MCF 10A (cell line): ENCODE results near the gene RAP1GAP2. TPM values are rescaled to one million over a fixed set of nuclear protein-coding genes. Genes with fewer than 3 reads are reported as not detected.

ENCODE experiments used
- BruUV-seq: library from RNA; stranded (reverse); fragments of 400-500 nt; replicated peaks from 2 replicates; lab custom pipeline; 2021; lab: Mats Ljungman, UMichigan
- CTCF ChIA-PET: fragments of 300-600 bp; sonication (Branson Sonifier 250); formaldehyde crosslinking; extraction: SDS; loops from one replicate; lab custom pipeline; 2021; ENCODE audit warnings: antibody characterized with exemption, inconsistent platforms; lab: Yijun Ruan, JAX
- POLR2A ChIA-PET: fragments of 300-600, 350-650 bp; sonication (Branson Sonifier 250); formaldehyde crosslinking; extraction: SDS; loops from one replicate; lab custom pipeline; 2020; ENCODE audit warnings: antibody characterized with exemption, inconsistent platforms; lab: Yijun Ruan, JAX
- DNase-seq: peaks from one replicate; pipeline ENCODE4 v3.0.0-alpha.2; 2018; ENCODE audit not compliant: unreplicated experiment
- H3K27ac Mint-ChIP-seq: one replicate; pipeline ENCODE4 v1.8.0; 2022; ENCODE audit warnings: mild to moderate bottlenecking, low read depth, mixed read lengths; ENCODE audit not compliant: unreplicated experiment
- H3K27me3 Mint-ChIP-seq: one replicate; pipeline ENCODE4 v1.8.0; 2022; ENCODE audit warnings: mixed read lengths; ENCODE audit not compliant: insufficient read depth, unreplicated experiment
- H3K36me3 Mint-ChIP-seq: one replicate; pipeline ENCODE4 v1.8.0; 2022; ENCODE audit warnings: mild to moderate bottlenecking, moderate library complexity, mixed read lengths; ENCODE audit not compliant: insufficient read depth, unreplicated experiment
- H3K4me1 Mint-ChIP-seq: one replicate; pipeline ENCODE4 v1.8.0; 2022; ENCODE audit warnings: mixed read lengths; ENCODE audit not compliant: insufficient read depth, unreplicated experiment
- H3K4me3 Mint-ChIP-seq: one replicate; pipeline ENCODE4 v1.8.0; 2022; ENCODE audit warnings: mild to moderate bottlenecking, moderate library complexity, mixed read lengths; ENCODE audit not compliant: unreplicated experiment
- H3K9me3 Mint-ChIP-seq: one replicate; pipeline ENCODE4 v1.8.0; 2022; ENCODE audit warnings: mixed read lengths; ENCODE audit not compliant: unreplicated experiment
- intact Hi-C: fragments of 100-400 bp; cut with micrococcal nuclease; formaldehyde crosslinking; loops from 2 replicates; pipeline ENCODE4 v1.14.1; 2022
- total RNA-seq: library from RNA; stranded (reverse); gene quantifications from 2 replicates; pipeline ENCODE4 v1.2.3, GENCODE V29; 2022
- TF ChIP-seq, protein P1 (sequence below): fragments of 200-600 bp; IDR thresholded peaks from one replicate; pipeline ENCODE4 v1.8.0; 2022; ENCODE audit warnings: antibody characterized with exemption, mild to moderate bottlenecking; ENCODE audit not compliant: unreplicated experiment

The RAP1GAP2 gene
- total RNA-seq, 1 experiment from 2014 or later: 40.2 TPM

DNA sequence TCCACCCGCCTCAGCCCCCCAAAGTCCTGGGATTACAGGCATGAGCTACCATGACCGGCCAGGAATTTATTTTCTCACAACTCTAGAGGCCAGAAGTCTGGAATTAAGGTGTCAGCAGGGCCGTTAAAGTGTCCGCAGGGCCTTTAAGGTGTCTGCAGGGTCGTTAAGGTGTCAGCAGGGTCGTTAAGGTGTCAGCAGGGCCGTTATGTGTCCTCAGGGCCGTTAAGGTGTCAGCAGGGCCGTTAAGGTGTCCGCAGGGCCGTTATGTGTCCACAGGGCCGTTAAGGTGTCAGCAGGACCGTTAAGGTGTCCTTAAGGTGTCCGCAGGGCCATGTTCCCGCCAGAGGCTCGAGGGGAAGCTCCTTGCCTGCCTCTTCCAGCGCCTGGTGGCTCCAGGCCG is 125.2 kb downstream of the RAP1GAP2 start:
- intact Hi-C loops: no loop called here
- TF ChIP-seq, protein P1, sequence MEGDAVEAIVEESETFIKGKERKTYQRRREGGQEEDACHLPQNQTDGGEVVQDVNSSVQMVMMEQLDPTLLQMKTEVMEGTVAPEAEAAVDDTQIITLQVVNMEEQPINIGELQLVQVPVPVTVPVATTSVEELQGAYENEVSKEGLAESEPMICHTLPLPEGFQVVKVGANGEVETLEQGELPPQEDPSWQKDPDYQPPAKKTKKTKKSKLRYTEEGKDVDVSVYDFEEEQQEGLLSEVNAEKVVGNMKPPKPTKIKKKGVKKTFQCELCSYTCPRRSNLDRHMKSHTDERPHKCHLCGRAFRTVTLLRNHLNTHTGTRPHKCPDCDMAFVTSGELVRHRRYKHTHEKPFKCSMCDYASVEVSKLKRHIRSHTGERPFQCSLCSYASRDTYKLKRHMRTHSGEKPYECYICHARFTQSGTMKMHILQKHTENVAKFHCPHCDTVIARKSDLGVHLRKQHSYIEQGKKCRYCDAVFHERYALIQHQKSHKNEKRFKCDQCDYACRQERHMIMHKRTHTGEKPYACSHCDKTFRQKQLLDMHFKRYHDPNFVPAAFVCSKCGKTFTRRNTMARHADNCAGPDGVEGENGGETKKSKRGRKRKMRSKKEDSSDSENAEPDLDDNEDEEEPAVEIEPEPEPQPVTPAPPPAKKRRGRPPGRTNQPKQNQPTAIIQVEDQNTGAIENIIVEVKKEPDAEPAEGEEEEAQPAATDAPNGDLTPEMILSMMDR: no peak
- Mint-ChIP-seq H3K4me1 (peaks cover 26% of the 10 kb centered on the region), H3K27ac (no peak overlapping the region), H3K4me3 (no peak overlapping the region), H3K27me3 (no peaks in the 10 kb centered on the region), H3K36me3 (no peaks in the 10 kb centered on the region), H3K9me3 (no peaks in the 10 kb centered on the region)
- POLR2A ChIA-PET: interaction anchor here (0.6 kb wide), 1 partner anchor 130 kb away, joined by 3 read pairs; no protein-coding TSS in a partner anchor
- BruUV-seq: no TSS peak
- DNase-seq: no peak
- CTCF ChIA-PET: interaction anchor here (0.6 to 1.9 kb wide), 2 partner anchors 29 to 72 kb away, joined by 3 to 6 read pairs; no protein-coding TSS in a partner anchor

DNA sequence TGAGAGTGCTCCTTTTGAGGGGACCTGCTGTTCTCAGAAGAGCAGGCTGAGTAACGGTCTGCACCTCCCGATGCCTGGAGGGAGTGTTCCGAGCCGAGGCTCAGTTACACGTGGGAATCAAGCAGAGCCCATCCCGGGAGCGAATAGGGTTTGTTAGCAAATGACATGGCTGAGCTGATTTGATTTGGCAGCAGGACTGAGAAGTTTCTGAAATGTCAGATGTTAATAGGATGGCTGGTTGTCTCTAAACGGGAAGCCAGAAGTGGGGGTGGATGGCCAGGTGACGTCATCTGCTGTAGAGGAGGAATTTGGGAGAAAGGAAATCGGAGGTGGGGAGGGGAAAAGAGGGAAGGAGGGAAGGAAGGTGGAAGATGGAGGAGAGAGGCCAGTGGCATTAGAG is 128.0 kb downstream of the RAP1GAP2 start:
- Mint-ChIP-seq H3K9me3 (no peaks in the 10 kb centered on the region), H3K36me3 (no peaks in the 10 kb centered on the region), H3K27me3 (no peaks in the 10 kb centered on the region), H3K27ac (peak overlapping the region; percentile 97), H3K4me3 (no peak overlapping the region), H3K4me1 (peaks cover 26% of the 10 kb centered on the region)
- ChIA-PET CTCF (interaction anchor here (0.6 to 3.1 kb wide), 2 partner anchors 42 to 76 kb away, joined by 4 to 22 read pairs; no protein-coding TSS in a partner anchor), POLR2A (interaction anchor here (0.6 to 3.6 kb wide), 11 partner anchors 9 to 214 kb away, joined by 3 to 30 read pairs (median 5); no protein-coding TSS in a partner anchor)
- no TSS peak for BruUV-seq
- TF ChIP-seq, protein P1: no peak
- DNase-seq: peak; percentile 56
- intact Hi-C loops: loop anchor here (2.0 kb wide), 1 partner anchor 31 kb away; no protein-coding TSS in a partner anchor

DNA sequence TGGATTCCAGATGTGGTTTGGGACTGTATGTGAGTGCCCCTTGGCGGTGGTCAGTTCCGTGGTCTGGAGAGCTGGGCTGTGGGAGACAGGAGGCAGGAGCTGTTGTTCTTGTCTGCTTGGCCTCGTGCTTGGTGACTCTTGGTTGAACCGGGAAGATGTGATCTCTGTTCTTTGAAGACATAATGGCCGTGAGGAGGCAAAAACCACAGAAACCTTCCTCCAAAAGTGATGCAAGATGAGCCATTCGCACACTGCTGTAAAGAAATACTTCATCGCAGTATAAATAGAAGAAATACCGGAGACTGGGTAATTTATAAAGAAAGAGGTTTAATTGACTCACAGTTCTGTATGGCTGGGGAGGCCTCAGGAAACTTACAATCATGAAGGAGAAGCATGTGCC is 128.8 kb downstream of the RAP1GAP2 start:
- ChIA-PET CTCF (interaction anchor here (1.1 to 3.1 kb wide), 4 partner anchors 25 to 77 kb away, joined by 3 to 22 read pairs (median 6); no protein-coding TSS in a partner anchor), POLR2A (interaction anchor here (0.8 to 3.6 kb wide), 14 partner anchors 10 to 215 kb away, joined by 3 to 30 read pairs (median 4); no protein-coding TSS in a partner anchor)
- Mint-ChIP-seq H3K27ac (peak overlapping the region; percentile 97), H3K4me3 (no peak overlapping the region), H3K27me3 (no peaks in the 10 kb centered on the region), H3K4me1 (peaks cover 26% of the 10 kb centered on the region), H3K36me3 (no peaks in the 10 kb centered on the region), H3K9me3 (no peaks in the 10 kb centered on the region)
- no TSS peak for BruUV-seq
- intact Hi-C loops: loop anchor here (2.0 kb wide), 1 partner anchor 32 kb away; no protein-coding TSS in a partner anchor
- TF ChIP-seq, protein P1: no peak
- no peak for DNase-seq

DNA sequence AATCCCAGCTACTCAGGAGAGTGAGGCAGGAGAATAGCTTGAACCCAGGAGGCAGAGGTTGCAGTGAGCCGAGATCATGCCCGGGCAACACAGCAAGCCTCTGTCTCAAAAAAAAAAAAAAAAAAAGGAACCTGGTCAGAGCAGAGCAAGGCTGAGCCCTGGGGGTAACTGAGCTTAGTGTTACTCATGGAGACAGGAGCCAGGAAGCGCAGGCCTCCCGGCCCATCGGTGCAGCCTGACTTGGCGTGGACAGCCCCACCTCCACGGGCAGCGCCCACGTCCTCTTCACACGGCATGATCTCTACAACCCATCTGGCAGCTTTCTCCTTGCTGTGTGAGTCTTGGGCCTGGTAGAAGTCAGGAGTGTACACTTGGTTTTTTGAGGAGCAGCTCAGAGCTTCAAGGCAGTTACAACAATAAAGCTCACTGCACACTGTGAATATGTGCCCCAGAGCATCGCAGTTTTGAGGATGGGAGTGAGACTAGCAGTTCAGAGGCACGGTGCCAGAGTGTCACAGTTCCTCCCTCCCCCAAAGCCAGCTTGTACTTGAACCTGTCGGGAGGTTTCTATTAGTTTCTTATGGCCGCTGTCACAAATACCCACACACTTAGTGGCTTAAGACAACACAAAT is 129.9 kb downstream of the RAP1GAP2 start:
- TF ChIP-seq, protein P1: no peak
- H3K27me3 Mint-ChIP-seq: no peaks in the 10 kb centered on the region
- peaks cover 26% of the 10 kb centered on the region for H3K4me1 Mint-ChIP-seq
- POLR2A ChIA-PET: interaction anchor here (0.8 to 3.6 kb wide), 15 partner anchors 8 to 80 kb away, joined by 3 to 30 read pairs (median 4); no protein-coding TSS in a partner anchor
- peak; percentile 88 for DNase-seq
- peak overlapping the region; percentile 6 for H3K4me3 Mint-ChIP-seq
- no peaks in the 10 kb centered on the region for H3K36me3 Mint-ChIP-seq
- intact Hi-C loops: loop anchor here (1.0 kb wide), 2 partner anchors 23 to 72 kb away; no protein-coding TSS in a partner anchor
- H3K27ac Mint-ChIP-seq: peak overlapping the region; percentile 97
- BruUV-seq: TSS peak; percentile 91
- no peaks in the 10 kb centered on the region for H3K9me3 Mint-ChIP-seq
- CTCF ChIA-PET: interaction anchor here (0.5 to 3.1 kb wide), 17 partner anchors 10 to 1124 kb away, joined by 3 to 22 read pairs (median 4); no protein-coding TSS in a partner anchor
